ENCODE measurements around the gene SEC14L1. TPM values are rescaled to one million over a fixed set of nuclear protein-coding genes. Genes with fewer than 3 reads are reported as not detected.

SEC14L1 gene
- total and polyA plus RNA-seq, 4 donors = 17.0 to 52.0 (median 26.8) TPM

DNA sequence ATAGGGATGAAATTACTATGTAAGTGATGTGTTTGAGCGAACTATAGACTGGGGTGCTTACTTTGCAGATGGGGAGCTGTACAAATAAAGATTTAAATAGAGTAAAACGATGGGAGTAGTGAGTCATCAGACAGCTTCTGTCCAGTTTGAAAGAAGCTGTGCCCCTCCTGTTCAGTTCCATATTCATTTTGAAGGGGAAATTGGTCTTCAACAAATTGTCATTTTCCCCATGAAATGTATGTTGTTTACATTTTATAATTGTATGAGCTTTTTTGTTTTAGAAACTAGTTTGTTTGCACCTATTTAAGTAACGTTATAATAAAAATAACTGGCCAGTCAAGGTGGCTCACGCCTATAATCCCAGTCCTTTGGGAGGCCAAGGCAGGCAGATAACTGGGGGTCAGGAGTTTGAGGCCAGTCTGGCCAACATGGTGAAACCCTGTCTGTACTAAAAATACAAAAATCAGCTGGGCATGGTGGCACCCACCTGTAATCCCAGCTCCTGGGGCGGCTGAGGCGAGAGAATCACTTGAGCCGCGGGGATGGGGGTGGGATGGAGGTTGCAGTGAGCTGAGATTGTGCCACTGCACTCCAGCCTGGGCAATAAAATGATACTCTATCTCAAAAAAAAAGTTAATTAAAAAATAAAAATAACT is 20.2 kb downstream of the SEC14L1 start:
- H3K4me3 ChIP-seq (ENCODE audit: low read depth in 1 of 3, low read length in 3 of 3) = no peak overlapping the region
- no peak overlapping the region for H3K9ac ChIP-seq (ENCODE audit: low read depth in 1 of 2, low read length in 2 of 2)
- no peak for DNase-seq (ENCODE audit: low spot score)
- H3K9me3 ChIP-seq (ENCODE audit: control insufficient read depth in 4 of 4, low read length in 3 of 4) = no peaks in the 10 kb centered on the region
- H3K4me1 ChIP-seq (ENCODE audit: control insufficient read depth in 4 of 4, insufficient read depth in 4 of 4, low read length in 3 of 4) = peaks cover 0 to 8% (median under 1%) of the 10 kb centered on the region in 4 donors
- no peak overlapping the region for H3K27ac ChIP-seq (ENCODE audit: low read depth in 1 of 2, low read length in 2 of 2)
- 85% methylated on average over 8 of the region's 8 CpGs for WGBS
- no peaks in the 10 kb centered on the region for H3K27me3 ChIP-seq (ENCODE audit: control insufficient read depth in 4 of 4, insufficient read depth in 4 of 4, low read length in 3 of 4)
- peaks cover 0 to under 1% (median 0%) of the 10 kb centered on the region in 4 donors for H3K36me3 ChIP-seq (ENCODE audit: control insufficient read depth in 4 of 4, insufficient read depth in 3 of 4, low read depth in 1 of 4, low read length in 3 of 4)
- TF ChIP-seq RXRA (IDR thresholded peaks at IDR 0.05) (no peak), TAF1 (conservative IDR thresholded peaks at IDR 0.05) (no peak), GABPA (IDR thresholded peaks at IDR 0.05 in 1 of 2, conservative IDR thresholded peaks at IDR 0.05 in 1 of 2) (no peak), HNF4A (conservative IDR thresholded peaks at IDR 0.05) (no peak), FOXA2 (IDR thresholded peaks at IDR 0.05) (no peak), SP1 (IDR thresholded peaks at IDR 0.05) (no peak), FOXA1 (IDR thresholded peaks at IDR 0.05) (no peak), HNF4G (IDR thresholded peaks at IDR 0.05) (no peak), NR2F2 (IDR thresholded peaks at IDR 0.05) (no peak), RAD21 (IDR thresholded peaks at IDR 0.05) (no peak), EGR1 (IDR thresholded peaks at IDR 0.05; ENCODE audit: low read depth in 2 of 2) (no peak), MAX (IDR thresholded peaks at IDR 0.05) (no peak), YY1 (IDR thresholded peaks at IDR 0.05) (no peak)
- TF ChIP-seq, protein P1, sequence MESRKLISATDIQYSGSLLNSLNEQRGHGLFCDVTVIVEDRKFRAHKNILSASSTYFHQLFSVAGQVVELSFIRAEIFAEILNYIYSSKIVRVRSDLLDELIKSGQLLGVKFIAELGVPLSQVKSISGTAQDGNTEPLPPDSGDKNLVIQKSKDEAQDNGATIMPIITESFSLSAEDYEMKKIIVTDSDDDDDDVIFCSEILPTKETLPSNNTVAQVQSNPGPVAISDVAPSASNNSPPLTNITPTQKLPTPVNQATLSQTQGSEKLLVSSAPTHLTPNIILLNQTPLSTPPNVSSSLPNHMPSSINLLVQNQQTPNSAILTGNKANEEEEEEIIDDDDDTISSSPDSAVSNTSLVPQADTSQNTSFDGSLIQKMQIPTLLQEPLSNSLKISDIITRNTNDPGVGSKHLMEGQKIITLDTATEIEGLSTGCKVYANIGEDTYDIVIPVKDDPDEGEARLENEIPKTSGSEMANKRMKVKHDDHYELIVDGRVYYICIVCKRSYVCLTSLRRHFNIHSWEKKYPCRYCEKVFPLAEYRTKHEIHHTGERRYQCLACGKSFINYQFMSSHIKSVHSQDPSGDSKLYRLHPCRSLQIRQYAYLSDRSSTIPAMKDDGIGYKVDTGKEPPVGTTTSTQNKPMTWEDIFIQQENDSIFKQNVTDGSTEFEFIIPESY (IDR thresholded peaks at IDR 0.05) = no peak
- TF ChIP-seq, protein P2, sequence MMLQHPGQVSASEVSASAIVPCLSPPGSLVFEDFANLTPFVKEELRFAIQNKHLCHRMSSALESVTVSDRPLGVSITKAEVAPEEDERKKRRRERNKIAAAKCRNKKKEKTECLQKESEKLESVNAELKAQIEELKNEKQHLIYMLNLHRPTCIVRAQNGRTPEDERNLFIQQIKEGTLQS (IDR thresholded peaks at IDR 0.05) = no peak
- TF ChIP-seq, protein P3, sequence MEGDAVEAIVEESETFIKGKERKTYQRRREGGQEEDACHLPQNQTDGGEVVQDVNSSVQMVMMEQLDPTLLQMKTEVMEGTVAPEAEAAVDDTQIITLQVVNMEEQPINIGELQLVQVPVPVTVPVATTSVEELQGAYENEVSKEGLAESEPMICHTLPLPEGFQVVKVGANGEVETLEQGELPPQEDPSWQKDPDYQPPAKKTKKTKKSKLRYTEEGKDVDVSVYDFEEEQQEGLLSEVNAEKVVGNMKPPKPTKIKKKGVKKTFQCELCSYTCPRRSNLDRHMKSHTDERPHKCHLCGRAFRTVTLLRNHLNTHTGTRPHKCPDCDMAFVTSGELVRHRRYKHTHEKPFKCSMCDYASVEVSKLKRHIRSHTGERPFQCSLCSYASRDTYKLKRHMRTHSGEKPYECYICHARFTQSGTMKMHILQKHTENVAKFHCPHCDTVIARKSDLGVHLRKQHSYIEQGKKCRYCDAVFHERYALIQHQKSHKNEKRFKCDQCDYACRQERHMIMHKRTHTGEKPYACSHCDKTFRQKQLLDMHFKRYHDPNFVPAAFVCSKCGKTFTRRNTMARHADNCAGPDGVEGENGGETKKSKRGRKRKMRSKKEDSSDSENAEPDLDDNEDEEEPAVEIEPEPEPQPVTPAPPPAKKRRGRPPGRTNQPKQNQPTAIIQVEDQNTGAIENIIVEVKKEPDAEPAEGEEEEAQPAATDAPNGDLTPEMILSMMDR (IDR thresholded peaks at IDR 0.05; ENCODE audit: low read depth, low read length, missing input control) = no peak
- TF ChIP-seq, protein P4, sequence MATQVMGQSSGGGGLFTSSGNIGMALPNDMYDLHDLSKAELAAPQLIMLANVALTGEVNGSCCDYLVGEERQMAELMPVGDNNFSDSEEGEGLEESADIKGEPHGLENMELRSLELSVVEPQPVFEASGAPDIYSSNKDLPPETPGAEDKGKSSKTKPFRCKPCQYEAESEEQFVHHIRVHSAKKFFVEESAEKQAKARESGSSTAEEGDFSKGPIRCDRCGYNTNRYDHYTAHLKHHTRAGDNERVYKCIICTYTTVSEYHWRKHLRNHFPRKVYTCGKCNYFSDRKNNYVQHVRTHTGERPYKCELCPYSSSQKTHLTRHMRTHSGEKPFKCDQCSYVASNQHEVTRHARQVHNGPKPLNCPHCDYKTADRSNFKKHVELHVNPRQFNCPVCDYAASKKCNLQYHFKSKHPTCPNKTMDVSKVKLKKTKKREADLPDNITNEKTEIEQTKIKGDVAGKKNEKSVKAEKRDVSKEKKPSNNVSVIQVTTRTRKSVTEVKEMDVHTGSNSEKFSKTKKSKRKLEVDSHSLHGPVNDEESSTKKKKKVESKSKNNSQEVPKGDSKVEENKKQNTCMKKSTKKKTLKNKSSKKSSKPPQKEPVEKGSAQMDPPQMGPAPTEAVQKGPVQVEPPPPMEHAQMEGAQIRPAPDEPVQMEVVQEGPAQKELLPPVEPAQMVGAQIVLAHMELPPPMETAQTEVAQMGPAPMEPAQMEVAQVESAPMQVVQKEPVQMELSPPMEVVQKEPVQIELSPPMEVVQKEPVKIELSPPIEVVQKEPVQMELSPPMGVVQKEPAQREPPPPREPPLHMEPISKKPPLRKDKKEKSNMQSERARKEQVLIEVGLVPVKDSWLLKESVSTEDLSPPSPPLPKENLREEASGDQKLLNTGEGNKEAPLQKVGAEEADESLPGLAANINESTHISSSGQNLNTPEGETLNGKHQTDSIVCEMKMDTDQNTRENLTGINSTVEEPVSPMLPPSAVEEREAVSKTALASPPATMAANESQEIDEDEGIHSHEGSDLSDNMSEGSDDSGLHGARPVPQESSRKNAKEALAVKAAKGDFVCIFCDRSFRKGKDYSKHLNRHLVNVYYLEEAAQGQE (IDR thresholded peaks at IDR 0.05) = no peak
